Smooth muscle cell (in vitro differentiated cells): Measurements from ENCODE around the gene ENO3. TPM values are rescaled to one million over a fixed set of nuclear protein-coding genes. Genes with fewer than 3 reads are reported as not detected.

Experiments
- DNase-seq: peaks from one replicate; lab custom pipeline; 2025; ENCODE audit not compliant: unreplicated experiment; lab: John Stamatoyannopoulos, UW
- H2AFZ ChIP-seq: fragments of 200-600 bp; sonication (generic); 2 replicates; pipeline ENCODE4 v1.6.0; 2016; ENCODE audit warnings: antibody characterized with exemption, low read depth, mild to moderate bottlenecking
- H3F3A ChIP-seq: fragments of 200-600 bp; sonication (generic); 2 replicates; pipeline ENCODE4 v1.6.0; 2017; ENCODE audit warnings: antibody characterized with exemption, low read depth
- H3K27ac ChIP-seq: fragments of 200-600 bp; sonication (generic); 2 replicates; pipeline ENCODE4 v1.5.1; 2016; ENCODE audit warnings: low read depth, mild to moderate bottlenecking
- H3K27me3 ChIP-seq: fragments of 200-600 bp; sonication (generic); 2 replicates; pipeline ENCODE4 v1.6.1; 2016; ENCODE audit warnings: low read depth, mild to moderate bottlenecking
- H3K36me3 ChIP-seq: fragments of 200-600 bp; sonication (generic); 2 replicates; pipeline ENCODE4 v1.5.1; 2016; ENCODE audit warnings: low read depth
- H3K4me1 ChIP-seq: fragments of 200-600 bp; sonication (generic); 2 replicates; pipeline ENCODE4 v1.5.1; 2016; ENCODE audit warnings: low read depth
- H3K4me2 ChIP-seq: fragments of 200-600 bp; sonication (generic); 2 replicates; pipeline ENCODE4 v1.6.0; 2016; ENCODE audit warnings: mild to moderate bottlenecking
- H3K4me3 ChIP-seq: fragments of 200-600 bp; sonication (generic); 2 replicates; pipeline ENCODE4 v1.5.1; 2016; ENCODE audit warnings: mild to moderate bottlenecking
- H3K79me2 ChIP-seq: fragments of 200-600 bp; sonication (generic); 2 replicates; pipeline ENCODE4 v1.6.0; 2016; ENCODE audit warnings: low read depth, mild to moderate bottlenecking
- H3K9ac ChIP-seq: fragments of 200-600 bp; sonication (generic); 2 replicates; pipeline ENCODE4 v1.6.0; 2016; ENCODE audit warnings: low read depth
- H3K9me3 ChIP-seq: fragments of 200-600 bp; sonication (generic); replicated peaks from 2 replicates; pipeline ENCODE4 v1.5.1; 2016; ENCODE audit warnings: low read depth
- H4K20me1 ChIP-seq: fragments of 200-600 bp; sonication (generic); 2 replicates; pipeline ENCODE4 v1.6.0; 2016; ENCODE audit warnings: low read depth
- CTCF ChIP-seq: fragments of 200-600 bp; sonication (generic); IDR thresholded peaks from 2 replicates; pipeline ENCODE4 v1.5.1; 2017; ENCODE audit warnings: borderline replicate concordance, mild to moderate bottlenecking, antibody characterized with exemption; ENCODE audit not compliant: insufficient read depth, poor library complexity, severe bottlenecking
- WGBS: methylation state at CpG from one replicate; pipeline ENCODE4 v1.1.7; 2016; ENCODE audit warnings: low lambda C conversion rate; 5-methylcytosine and 5-hydroxymethylcytosine counted together
- polyA plus RNA-seq: library from polyadenylated mRNA; unstranded; fragments of >200 nt; fragmentation: Nextera tagmentation; extraction: Ambion mirVana; gene quantifications from 2 replicates; pipeline ENCODE4 v1.2.1, GENCODE V29; 2016
- total RNA-seq: library from RNA; depleted of rRNA; stranded (reverse); fragments of >200 nt; gene quantifications from 2 replicates; pipeline ENCODE4 v1.2.3, GENCODE V29; 2014

ENO3 gene
- total and polyA plus RNA-seq, 2 experiments from 2014 or later = 5.9 to 14.5 TPM

- WGBS = 57% methylated on average over 16 of the region's 16 CpGs
- peaks cover 28% of the 10 kb centered on the region for H3K4me1 ChIP-seq
- no peak for DNase-seq
- no peak for TF ChIP-seq CTCF
- H3F3A ChIP-seq = peaks cover 45% of the 10 kb centered on the region
- peak overlapping the region; percentile 96 for H3K4me3 ChIP-seq
- peaks cover 60% of the 10 kb centered on the region for H3K79me2 ChIP-seq
- no peaks in the 10 kb centered on the region for H3K9me3 ChIP-seq
- H4K20me1 ChIP-seq = peaks cover 40% of the 10 kb centered on the region
- no peaks in the 10 kb centered on the region for H3K27me3 ChIP-seq
- peak overlapping the region; percentile 96 for H3K27ac ChIP-seq
- peak overlapping the region; percentile 90 for H3K4me2 ChIP-seq
- H2AFZ ChIP-seq = no peak overlapping the region
- peak overlapping the region; percentile 94 for H3K9ac ChIP-seq
- H3K36me3 ChIP-seq = no peaks in the 10 kb centered on the region
These were observed 4.5 kb upstream of the ENO3 start for GRCh38 chr17:4946312-4946976.

- Histone ChIP-seq H2AFZ (no peak overlapping the region), H3K9ac (peak overlapping the region; percentile 94), H3K79me2 (peaks cover 54% of the 10 kb centered on the region), H3K9me3 (no peaks in the 10 kb centered on the region), H3K27ac (peak overlapping the region; percentile 96), H3K27me3 (no peaks in the 10 kb centered on the region), H3K4me2 (peak overlapping the region; percentile 90), H3K4me3 (peak overlapping the region; percentile 96), H3F3A (peaks cover 41% of the 10 kb centered on the region), H4K20me1 (peaks cover 37% of the 10 kb centered on the region), H3K4me1 (peaks cover 29% of the 10 kb centered on the region), H3K36me3 (no peaks in the 10 kb centered on the region)
- 0% methylated on average over 6 of the region's 7 CpGs for WGBS
- no peak for DNase-seq
- no peak for TF ChIP-seq CTCF
These were observed 3.9 kb upstream of the ENO3 start for GRCh38 chr17:4947010-4947410.

- Histone ChIP-seq H3K27ac (peak overlapping the region; percentile 96), H3K27me3 (no peaks in the 10 kb centered on the region), H3K9ac (peak overlapping the region; percentile 94), H4K20me1 (peaks cover 37% of the 10 kb centered on the region), H3K9me3 (no peaks in the 10 kb centered on the region), H3K36me3 (no peaks in the 10 kb centered on the region), H3K79me2 (peaks cover 50% of the 10 kb centered on the region), H3K4me2 (peak overlapping the region; percentile 90), H3F3A (peaks cover 40% of the 10 kb centered on the region), H2AFZ (no peak overlapping the region), H3K4me1 (peaks cover 29% of the 10 kb centered on the region), H3K4me3 (peak overlapping the region; percentile 96)
- DNase-seq = peak; percentile 38
- TF ChIP-seq CTCF = no peak
- 1% methylated on average over 14 of the region's 56 CpGs for WGBS
These were observed 3.3 kb upstream of the ENO3 start for GRCh38 chr17:4947411-4948165.
